H1 (cell line): ENCODE data around the gene DPF3.

ENCODE experiments used
- BRCA1 ChIP-seq: IDR thresholded peaks from 2 replicates; pipeline ENCODE4 v1.6.1; 2012; ENCODE audit warnings: low read depth, low read length, improper control_type of control experiment
- KDM1A ChIP-seq: fragments of 200-600, 300-600 bp; sonication (generic); IDR thresholded peaks from 2 replicates; pipeline ENCODE4 v1.7.1; 2016; ENCODE audit warnings: mild to moderate bottlenecking, low read length, borderline replicate concordance
- ZNF274 ChIP-seq: IDR thresholded peaks from 2 replicates; pipeline ENCODE4 v1.7.0; 2012; ENCODE audit warnings: low read length, borderline replicate concordance; ENCODE audit errors: extremely low read depth
- TF ChIP-seq, protein P1 (sequence below), 3 experiments: IDR thresholded peaks; 1 replicate in 2 of 3; 2 replicates in 1 of 3; pipeline versions ENCODE4 v1.5.1 to v1.6.1; 2011; ENCODE audit warnings: low read length in 3 of 3, mild to moderate bottlenecking in 3 of 3, inconsistent platforms in 2 of 3, low read depth in 1 of 3, moderate library complexity in 1 of 3; ENCODE audit not compliant: insufficient read depth in 1 of 3; ENCODE audit errors: control extremely low read depth in 1 of 3

DNA sequence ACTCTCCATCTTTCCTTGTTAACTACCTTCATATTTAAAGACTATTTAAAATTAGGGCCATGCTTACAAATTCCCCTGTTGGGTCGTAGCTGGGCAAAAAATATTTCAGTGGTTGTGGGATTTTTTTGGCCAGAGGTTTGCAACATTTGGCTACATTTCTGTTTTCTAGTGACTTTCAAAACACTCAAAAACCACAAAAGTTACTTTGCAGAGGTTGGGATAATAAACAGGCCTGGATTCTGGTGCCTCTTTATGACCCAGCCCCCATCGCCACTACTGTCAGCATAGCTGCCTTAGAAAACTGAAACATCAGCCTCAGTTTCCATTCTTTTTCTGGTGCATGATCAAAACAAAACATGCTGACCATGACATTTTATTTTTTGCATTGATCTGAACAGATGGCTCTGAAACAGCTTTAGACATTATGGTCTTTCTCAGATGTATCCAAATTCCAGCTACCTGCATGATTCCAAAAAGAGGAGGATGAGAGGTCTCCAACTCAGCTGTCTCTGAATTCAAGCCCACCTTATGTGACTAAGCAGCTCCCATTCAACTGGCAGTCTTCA is 5.2 kb downstream of the DPF3 start:
- TF ChIP-seq, protein P1, sequence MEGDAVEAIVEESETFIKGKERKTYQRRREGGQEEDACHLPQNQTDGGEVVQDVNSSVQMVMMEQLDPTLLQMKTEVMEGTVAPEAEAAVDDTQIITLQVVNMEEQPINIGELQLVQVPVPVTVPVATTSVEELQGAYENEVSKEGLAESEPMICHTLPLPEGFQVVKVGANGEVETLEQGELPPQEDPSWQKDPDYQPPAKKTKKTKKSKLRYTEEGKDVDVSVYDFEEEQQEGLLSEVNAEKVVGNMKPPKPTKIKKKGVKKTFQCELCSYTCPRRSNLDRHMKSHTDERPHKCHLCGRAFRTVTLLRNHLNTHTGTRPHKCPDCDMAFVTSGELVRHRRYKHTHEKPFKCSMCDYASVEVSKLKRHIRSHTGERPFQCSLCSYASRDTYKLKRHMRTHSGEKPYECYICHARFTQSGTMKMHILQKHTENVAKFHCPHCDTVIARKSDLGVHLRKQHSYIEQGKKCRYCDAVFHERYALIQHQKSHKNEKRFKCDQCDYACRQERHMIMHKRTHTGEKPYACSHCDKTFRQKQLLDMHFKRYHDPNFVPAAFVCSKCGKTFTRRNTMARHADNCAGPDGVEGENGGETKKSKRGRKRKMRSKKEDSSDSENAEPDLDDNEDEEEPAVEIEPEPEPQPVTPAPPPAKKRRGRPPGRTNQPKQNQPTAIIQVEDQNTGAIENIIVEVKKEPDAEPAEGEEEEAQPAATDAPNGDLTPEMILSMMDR (IDR thresholded peaks at IDR 0.05; ENCODE audit: control extremely low read depth in 1 of 3, insufficient read depth in 1 of 3, low read depth in 1 of 3, low read length in 3 of 3): no peak
- TF ChIP-seq ZNF274: no peak
- no peak for TF ChIP-seq KDM1A
- no peak for TF ChIP-seq BRCA1
